ENCODE results near the gene WNT3A.

DNA sequence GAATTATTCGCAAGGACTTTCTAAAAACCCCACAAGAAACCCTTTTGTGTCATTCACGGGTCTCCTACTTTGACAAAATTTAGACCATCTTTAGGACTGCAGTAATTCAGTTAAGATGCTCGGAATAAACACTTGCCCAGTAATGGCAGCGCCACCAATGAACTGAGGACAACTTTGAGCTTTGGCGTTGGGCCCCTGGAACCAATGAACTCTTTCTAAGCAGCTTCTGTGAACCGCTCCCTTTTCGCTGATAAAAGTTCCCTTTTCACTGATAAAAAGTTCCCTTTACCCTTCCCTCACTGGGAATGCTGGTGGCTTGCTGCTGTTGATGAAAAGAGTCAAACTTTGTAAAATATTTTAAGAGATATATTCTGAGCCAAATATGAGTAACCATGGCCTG is 103.8 kb downstream of the WNT3A start:
- TF ChIP-seq, protein P1, sequence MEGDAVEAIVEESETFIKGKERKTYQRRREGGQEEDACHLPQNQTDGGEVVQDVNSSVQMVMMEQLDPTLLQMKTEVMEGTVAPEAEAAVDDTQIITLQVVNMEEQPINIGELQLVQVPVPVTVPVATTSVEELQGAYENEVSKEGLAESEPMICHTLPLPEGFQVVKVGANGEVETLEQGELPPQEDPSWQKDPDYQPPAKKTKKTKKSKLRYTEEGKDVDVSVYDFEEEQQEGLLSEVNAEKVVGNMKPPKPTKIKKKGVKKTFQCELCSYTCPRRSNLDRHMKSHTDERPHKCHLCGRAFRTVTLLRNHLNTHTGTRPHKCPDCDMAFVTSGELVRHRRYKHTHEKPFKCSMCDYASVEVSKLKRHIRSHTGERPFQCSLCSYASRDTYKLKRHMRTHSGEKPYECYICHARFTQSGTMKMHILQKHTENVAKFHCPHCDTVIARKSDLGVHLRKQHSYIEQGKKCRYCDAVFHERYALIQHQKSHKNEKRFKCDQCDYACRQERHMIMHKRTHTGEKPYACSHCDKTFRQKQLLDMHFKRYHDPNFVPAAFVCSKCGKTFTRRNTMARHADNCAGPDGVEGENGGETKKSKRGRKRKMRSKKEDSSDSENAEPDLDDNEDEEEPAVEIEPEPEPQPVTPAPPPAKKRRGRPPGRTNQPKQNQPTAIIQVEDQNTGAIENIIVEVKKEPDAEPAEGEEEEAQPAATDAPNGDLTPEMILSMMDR (IDR thresholded peaks at IDR 0.05) = no peak
- no peak for TF ChIP-seq POLR2A (IDR thresholded peaks at IDR 0.05)

Data from right lobe of liver (tissue), 4 donors.